T-helper 2 cell (primary cell): ENCODE results near the gene FXYD1.
A peak's percentile ranks its signal among the peaks of the same experiment; 100 is the strongest.
"Not testable (repeated sequence)": the region's sequence is repeated elsewhere in the genome, so short reads cannot be mapped to it uniquely, and the experiment has no call there.

Experiments used
- DNase-seq, 5 experiments: peaks; one replicate each; pipeline versions ENCODE4 v3.0.0 to v3.0.0-alpha.2; 2012 to 2022

The FXYD1 gene

GRCh38 chr19:35125749-35126623 lies 12.6 kb upstream of the FXYD1 start:
- no peak for DNase-seq

- DNase-seq: no peak
Observed at GRCh38 chr19:35126624-35126959, 12.0 kb upstream of the FXYD1 start.

GRCh38 chr19:35127871-35128270 lies 10.8 kb upstream of the FXYD1 start:
- DNase-seq: no peak

GRCh38 chr19:35128398-35129057 lies 10.1 kb upstream of the FXYD1 start:
- no peak for DNase-seq

- not testable (repeated sequence) for DNase-seq
Observed at GRCh38 chr19:35129724-35130274, 8.8 kb upstream of the FXYD1 start.

DNA sequence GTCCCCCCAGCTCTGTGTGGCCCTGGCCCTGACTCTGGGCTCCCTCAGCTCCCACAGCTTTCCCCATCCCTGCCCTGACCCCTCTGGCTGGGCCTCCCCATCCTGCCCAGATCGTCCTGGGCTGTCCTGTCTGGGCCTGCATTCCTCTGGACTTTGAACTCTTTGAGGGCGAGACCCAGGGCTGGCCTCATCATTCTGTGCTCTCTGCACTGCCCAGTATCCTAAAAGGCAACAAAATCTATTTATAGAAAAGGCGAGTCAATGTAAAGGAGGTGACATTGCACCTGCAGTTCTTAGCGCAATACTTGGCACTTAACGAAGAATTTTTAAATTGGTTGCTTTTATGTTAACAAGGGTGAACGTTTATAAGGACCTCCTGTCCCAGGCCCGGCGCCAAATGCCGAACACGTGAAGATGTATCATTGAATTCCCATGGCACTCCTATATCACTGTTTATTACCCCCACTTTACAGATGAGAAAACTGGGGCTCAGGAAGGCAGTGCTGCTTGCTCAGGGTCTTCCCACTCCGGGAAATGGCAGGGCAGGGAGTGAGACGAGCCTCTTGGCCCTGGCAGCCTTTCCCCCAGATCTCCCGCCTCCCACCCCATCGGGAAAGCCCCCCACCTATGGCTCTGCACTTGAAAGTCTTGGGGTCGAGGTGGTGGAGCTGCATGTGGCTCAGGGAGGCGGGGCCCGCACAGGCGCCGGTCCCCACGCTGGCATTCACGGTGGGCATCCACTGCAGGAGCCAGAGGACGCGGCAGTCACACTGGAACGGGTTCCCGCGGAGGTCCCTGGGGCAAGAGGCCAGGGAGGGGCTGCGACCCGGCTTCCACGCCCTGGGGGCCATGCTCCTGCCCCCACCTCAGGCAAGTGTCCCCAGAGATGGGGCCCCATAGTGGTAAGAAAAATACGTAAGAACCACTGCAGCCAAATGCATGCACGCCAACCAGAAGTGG lies 7.6 kb upstream of the FXYD1 start:
- no peak for DNase-seq

DNA sequence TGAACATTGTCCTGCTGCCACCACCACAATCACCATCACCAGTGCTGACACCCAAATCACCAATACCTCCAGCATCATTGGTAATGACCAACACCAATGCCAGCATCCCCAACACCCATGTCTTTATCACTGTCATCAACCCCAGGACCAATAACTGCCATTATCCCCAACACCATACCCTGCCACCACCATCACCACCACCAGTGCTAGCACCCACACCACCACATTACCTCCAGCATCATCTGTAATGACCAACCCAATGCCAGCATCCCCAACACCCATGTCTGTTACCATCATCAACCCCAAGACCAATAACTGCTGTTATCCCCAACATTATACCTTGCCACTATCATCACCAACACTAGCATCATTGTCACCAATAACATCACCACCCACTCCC lies 6.4 kb upstream of the FXYD1 start:
- DNase-seq: no peak

DNA sequence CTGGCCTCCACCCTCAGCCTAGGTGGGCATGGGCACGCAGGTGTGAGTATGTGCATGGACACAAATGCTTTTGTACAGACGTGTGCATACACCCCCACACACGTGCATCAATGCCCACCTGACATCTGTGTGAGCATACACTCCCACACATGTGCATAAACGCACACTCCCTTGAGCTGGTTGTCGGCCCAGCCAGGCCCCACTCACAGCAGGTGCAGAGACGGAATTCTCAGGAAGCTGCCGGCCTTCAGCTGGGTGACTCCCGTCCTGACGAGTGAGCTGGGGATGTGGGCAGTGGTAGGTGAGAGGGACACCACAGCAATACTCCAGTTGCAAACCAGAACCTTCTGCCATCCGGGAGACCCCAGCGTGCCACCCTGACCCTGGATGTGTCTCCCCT lies 4.8 kb upstream of the FXYD1 start:
- no peak for DNase-seq

- no peak for DNase-seq
Observed at GRCh38 chr19:35134601-35135242, 3.9 kb upstream of the FXYD1 start, which contains the start of gene LGI4. LGI4 (minus strand) TSS chr19:35135059; CDS start chr19:35134680, 379 bp downstream.

DNA sequence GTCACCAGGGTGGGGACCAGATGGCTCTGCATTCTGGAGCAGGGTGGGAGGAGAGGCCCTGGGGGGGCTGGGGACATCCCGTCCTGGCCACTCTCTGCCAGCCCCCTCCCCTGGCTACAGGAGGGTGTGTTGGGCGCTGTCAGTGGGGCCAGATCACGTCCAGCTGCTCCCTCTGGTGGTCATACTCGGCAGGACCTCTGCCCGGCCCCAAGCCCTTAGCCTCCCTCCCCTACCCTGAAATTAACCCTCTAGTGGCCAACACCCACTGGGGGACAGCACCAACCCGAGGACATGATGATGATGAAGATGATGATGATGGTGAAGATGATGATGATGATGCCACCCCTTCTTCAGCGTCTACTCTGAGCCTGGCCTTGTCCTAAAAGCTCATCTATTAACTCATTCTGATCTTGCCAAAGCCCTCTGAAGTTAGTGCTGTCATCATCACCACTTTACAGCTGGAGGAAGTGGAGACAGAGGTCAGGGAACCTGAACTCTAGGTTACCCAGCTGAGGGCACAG lies 3.2 kb upstream of the FXYD1 start:
- DNase-seq: peak; percentile 19 to 68 (median 44)

GRCh38 chr19:35136231-35136630 lies 2.4 kb upstream of the FXYD1 start:
- DNase-seq: no peak

DNA sequence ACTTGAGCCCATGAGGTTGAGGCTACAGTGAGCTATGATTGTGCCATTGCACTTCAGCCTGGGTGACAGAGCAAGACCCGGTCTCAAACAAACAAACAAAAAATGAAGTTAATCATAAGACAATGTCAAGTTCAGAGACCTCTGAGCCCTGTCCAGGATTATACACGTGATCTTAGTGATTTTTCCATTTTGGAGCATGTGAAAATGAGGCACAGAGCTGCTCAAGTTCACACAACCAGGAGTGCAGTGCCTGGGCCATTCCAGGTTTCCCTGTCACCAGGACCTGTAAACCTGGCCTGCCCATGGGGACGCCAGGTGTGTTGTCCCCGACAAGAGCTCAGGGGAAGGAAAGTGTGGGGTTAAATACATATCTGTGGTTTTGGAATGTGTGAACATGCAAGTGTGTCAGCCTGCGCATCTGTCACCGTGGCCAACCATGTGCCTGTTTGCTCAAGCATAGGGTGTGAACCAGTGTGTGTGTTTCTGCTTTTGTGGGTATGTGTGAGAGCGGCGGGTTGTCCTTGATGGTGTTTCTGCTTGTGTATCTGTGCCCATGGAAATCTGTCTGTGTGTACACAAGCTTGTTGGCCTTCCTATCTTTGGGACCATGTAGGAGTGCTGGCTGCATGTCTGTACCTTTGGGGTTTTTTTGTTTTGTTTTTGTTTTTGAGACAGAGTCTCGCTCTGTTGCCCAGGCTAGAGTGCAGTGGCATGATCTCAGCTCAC lies 1.5 kb upstream of the FXYD1 start:
- no peak for DNase-seq

- no peak for DNase-seq
Observed at GRCh38 chr19:35140207-35140961, 1.8 kb downstream of the FXYD1 start.

GRCh38 chr19:35140962-35141836 lies 2.6 kb downstream of the FXYD1 start:
- peak; percentile 88 to 97 (median 96) for DNase-seq

- peak in 1 of 5 experiments; percentile 34 for DNase-seq
Observed at GRCh38 chr19:35141837-35142605, 3.4 kb downstream of the FXYD1 start.

DNA sequence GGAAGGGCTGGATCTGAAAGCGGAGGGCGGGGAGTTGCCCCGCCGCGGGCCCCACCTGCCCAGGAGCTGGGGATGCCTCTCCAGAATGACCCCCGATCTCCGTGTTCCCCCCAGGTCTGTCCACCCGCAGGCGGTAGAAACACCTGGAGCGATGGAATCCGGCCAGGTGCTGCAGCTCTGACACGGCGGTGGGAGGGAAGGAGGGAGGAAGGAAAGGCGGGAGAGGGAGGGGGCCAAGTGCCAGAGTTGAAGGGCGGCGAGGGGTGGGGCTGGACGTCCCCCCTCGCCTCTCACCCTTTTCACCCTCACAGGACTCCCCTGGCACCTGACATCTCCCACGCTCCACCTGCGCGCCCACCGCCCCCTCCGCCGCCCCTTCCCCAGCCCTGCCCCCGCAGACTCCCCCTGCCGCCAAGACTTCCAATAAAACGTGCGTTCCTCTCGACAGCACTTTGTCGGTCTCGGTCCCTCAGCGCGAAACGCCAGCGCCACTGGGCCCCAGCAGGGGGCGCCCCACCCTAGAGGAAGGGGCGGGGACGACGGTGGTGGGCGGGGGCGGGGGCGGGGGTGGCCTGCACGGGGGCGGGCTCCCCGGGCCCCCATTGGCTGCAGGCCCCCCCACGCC lies 4.1 kb downstream of the FXYD1 start:
- DNase-seq: peak; percentile 43 to 70 (median 59)

DNA sequence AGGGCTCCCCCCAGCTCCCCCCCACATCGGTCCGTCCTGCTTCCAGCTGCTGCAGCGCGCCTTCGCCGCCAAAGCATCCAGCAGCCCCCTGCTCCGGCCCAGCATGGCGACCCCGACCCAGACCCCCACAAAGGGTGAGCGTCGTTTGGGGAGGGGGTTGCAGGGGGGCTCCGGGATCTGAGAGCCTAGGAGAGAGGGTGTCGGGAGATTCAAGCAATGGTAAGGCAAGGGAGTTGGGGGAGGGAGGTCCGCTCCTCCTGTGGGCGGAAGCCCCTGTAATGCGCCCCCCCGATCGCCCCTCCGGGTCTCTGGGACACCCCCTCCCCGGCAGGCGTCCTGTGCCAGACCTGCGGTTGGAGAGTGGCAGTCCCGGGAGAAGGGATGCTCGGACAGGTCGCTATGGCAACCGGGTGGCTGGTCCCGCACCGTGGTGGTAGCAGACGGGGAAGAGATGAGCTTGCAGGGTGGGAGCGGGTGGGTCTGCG lies 4.6 kb downstream of the FXYD1 start, which contains the start of gene FXYD7:
TSS of gene FXYD7 (plus strand) at position 25 of the 485 bp plus-strand sequence. CDS start at position 104, 79 bp downstream.
- peak in 1 of 5 experiments; percentile 16 for DNase-seq

- no peak for DNase-seq
Observed at GRCh38 chr19:35143818-35144217, 5.2 kb downstream of the FXYD1 start.
